Activated CD4-positive, alpha-beta T cell treated with anti-CD3 and anti-CD28 coated beads for 4 hours (primary cell): ENCODE measurements around the gene ARHGEF19.
"Not testable (repeated sequence)": the region's sequence is repeated elsewhere in the genome, so short reads cannot be mapped to it uniquely, and the experiment has no call there.

Experiments used
- DNase-seq, 2 donors: peaks; one replicate each; pipeline ENCODE4 v3.0.0-alpha.2; 2020

The ARHGEF19 gene

GRCh38 chr1:16178596-16179497, 33.6 kb downstream of the ARHGEF19 start:
- DNase-seq, result no peak

GRCh38 chr1:16177306-16177705, 35.1 kb downstream of the ARHGEF19 start:
- no peak for DNase-seq

GRCh38 chr1:16176653-16177052, 35.8 kb downstream of the ARHGEF19 start:
- no peak for DNase-seq

- DNase-seq, result no peak
Measured at GRCh38 chr1:16175610-16176553, 36.6 kb downstream of the ARHGEF19 start.

- DNase-seq, result no peak
Measured at GRCh38 chr1:16174886-16175598, 37.4 kb downstream of the ARHGEF19 start.

DNA sequence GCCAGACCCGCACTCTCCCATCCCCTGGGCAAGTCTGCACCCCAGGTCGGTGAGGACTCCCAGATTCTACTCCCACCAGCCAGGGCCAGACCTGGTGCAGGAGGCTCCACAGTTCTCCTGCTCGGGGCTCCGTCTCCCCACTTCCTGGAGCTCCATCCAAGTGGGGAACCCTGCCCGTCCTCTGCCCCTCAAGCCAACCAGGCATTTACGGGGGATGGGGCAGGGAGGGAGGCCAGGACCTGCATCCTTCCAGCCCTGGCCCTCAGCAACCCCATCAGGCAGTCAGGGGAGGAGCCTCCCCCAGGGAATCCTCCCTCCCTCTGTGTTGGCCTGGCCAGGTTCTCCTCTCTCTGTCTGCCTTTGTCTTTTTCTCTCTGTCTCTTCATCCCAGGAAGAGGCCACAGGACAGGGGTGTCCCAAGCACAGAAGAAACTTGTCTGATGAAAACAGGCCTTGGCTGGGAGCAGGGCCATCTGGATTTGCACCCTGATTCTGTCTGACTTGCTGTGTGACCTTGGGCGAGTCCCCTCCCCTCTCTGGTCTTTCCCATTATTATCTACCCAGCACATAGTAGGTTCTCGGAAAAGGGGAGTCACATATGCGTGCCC, 38.1 kb downstream of the ARHGEF19 start:
- DNase-seq, result no peak

- DNase-seq, result no peak
Measured at GRCh38 chr1:16173447-16174260, 38.8 kb downstream of the ARHGEF19 start.

DNA sequence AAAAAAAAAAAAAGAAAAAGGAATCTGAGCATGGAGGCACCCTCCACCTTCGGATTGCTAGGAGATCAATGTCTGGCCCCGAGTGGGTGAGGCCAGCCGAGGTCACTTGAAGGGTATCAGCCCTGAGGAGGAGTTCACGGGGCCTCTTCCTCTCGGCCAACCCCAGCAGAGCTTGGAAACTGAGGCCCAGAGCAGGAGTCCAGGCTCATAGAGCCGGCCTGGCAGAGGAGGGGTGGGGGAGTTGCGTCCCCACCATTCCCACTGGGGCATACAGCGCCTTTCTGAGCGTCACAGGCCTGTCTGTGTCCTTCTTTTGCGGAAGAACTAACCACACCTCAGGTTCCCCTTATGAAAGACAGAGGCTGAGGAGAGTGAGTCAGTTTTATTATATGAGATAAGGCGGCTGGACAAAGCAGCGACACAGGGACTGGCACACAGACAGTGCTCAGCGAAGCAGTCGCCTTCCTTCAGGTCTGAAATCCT, 39.4 kb downstream of the ARHGEF19 start:
- no peak for DNase-seq

- no peak for DNase-seq
Measured at GRCh38 chr1:16172218-16172830, 40.1 kb downstream of the ARHGEF19 start.

DNA sequence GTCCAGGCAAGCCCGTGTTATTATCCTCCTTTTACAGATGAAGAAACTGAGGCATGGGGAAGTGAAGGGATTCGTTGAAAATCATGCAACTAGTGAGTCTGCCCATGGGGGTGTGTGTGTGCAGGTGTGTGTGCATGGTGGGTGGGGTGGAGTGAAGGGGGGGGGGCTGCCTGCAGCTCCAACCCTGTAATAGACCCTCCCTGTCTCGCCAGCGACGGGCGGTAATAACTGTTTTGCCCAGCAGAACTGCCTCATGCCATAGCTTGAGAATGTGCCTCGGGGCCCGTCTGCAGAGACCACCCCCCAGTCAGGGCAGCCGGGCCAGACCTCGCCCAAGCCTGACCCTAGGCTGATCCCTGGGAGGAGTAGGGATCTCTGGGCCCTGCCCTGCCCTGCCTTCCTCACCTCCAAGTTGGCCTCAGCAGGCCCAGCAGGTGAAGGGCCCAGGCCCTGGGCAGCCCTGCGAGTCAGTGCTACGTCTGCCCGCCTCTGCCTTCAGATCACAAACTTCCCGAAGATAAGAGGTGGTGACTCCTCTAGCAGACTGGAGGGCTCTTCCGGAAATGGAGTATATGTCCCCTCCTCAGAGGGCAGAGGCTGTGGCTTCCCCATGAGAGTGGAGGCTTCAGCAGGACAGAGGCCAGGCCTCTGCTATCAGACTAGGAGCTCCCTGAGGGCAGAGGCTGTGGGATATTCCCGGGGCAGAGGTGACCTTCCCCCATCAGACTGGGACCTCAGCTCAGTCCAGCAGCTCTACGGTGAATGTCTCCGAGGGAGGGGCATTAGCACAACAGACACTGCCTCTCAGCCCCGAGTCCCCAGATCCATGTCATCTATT, 40.9 kb downstream of the ARHGEF19 start:
- no peak for DNase-seq

DNA sequence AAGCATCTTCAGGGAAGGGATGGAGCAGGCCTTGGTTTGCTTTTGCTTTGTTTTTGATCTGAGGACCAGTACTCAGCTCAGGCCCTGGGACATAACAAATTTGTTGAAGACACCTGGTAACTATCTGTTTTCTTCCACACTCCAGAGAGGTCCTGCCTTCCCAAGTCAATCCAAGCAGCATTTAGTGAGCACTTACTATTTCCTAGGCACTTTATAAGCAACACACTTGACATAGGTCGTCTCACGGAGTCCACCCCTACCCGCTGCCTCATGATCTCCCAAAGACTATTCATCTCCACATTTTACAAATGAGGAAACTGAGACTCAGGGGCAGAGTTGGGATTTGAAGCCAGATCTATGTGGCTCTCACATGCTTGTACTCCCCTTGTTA, 42.2 kb downstream of the ARHGEF19 start:
- no peak for DNase-seq

- no peak for DNase-seq
Measured at GRCh38 chr1:16168622-16169360, 43.7 kb downstream of the ARHGEF19 start.

GRCh38 chr1:16168144-16168495, 44.3 kb downstream of the ARHGEF19 start:
- not testable (repeated sequence) for DNase-seq

DNA sequence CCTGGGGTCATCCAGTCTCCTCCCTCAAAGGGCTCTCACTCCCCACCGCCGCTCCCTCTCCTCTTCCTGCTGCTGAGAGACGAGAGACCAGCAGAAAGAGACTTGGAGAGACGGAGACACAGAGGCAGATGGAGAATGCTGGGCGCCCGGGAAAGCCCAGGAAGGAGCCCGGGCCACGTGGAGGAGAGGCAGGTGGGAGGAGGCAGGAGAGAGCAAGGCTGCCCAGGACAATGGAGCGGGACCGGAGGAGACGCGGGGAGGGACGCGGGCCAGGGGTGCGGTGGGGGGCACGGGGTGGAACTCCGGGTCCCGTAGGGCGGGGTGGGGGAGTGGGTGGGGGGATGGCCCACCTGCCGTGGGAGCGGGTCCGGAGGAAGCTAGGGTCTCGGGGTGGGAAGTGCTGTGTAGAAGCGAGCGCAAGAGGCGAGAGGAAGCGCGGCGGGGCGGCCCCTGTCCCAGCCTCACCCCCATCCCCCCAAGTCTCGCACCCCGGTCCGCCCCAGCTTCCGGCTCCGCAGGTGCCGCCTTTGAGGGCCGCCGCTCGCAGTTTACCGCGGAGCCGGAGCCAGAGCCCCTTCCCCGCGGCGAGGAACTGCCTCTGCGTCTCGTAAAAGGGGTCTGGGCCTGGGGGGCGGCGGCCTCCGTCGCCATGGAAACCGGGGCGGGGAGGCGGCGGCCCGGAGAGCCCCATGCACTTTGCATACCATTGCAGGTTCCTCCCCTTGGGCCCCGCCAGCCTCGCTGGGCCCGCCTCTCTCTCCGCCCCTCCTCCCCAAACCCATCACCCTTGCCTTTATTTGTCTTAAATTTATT, 44.9 kb downstream of the ARHGEF19 start:
- peak; percentile 51 to 60 for DNase-seq

GRCh38 chr1:16166117-16166516, 46.3 kb downstream of the ARHGEF19 start:
- DNase-seq, result no peak

DNA sequence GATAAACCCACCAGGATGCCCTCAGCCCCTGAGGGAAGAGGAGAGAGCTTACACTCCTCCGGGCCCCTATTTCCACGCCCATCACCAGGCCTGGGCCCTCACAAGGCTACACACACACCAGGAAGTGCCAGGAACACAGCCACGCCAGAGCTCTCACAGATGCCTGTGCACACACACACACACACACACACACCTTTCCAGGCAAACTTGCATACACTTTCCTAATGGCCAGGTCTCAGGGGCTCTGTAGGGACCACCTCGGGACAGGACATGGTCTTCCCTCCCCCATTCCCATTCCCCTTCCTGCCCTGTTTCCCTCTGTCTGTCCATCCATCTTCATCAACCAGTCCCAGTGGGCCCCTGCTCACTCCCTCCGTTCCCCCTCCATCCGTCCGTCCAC, 46.9 kb downstream of the ARHGEF19 start:
- no peak for DNase-seq

GRCh38 chr1:16165073-16165364, 47.4 kb downstream of the ARHGEF19 start:
- DNase-seq, result no peak

GRCh38 chr1:16164213-16165072, 48.0 kb downstream of the ARHGEF19 start:
- no peak for DNase-seq
